HEK293 (cell line): ENCODE data around the gene TTYH1.
"Not testable (repeated sequence)": the region's sequence is repeated elsewhere in the genome, so short reads cannot be mapped to it uniquely, and the experiment has no call there.

Experiments
- HOXD13 ChIP-seq: sonication (generic); formaldehyde crosslinking; IDR thresholded peaks from 2 replicates; pipeline ENCODE4 v1.8.0; 2022; ENCODE audit warnings: missing genetic modification reagents, borderline replicate concordance
- KLF9 ChIP-seq: fragments of 450-650 bp; formaldehyde crosslinking; IDR thresholded peaks from 2 replicates; pipeline ENCODE4 v1.5.1; 2016; ENCODE audit warnings: missing biosample characterization, missing genetic modification characterization, low read depth
- ZNF596 ChIP-seq: fragments of 450-650 bp; IDR thresholded peaks from 2 replicates; pipeline ENCODE4 v1.5.0; 2018; ENCODE audit warnings: missing biosample characterization, mild to moderate bottlenecking, missing genetic modification characterization, moderate library complexity
- ZNF830 ChIP-seq: fragments of 450-650 bp; IDR thresholded peaks from 2 replicates; pipeline ENCODE4 v1.5.0; 2018; ENCODE audit warnings: missing biosample characterization, missing genetic modification characterization, low read depth, mild to moderate bottlenecking, moderate library complexity
- ZSCAN23 ChIP-seq: fragments of 450-650 bp; formaldehyde crosslinking; IDR thresholded peaks from 2 replicates; pipeline ENCODE4 v1.5.1; 2016; ENCODE audit warnings: missing biosample characterization, missing genetic modification characterization
- TF ChIP-seq, protein P1 (sequence below): fragments of 450-650 bp; formaldehyde crosslinking; IDR thresholded peaks from 2 replicates; pipeline ENCODE4 v1.5.1; 2016; ENCODE audit warnings: missing biosample characterization, missing genetic modification characterization

DNA sequence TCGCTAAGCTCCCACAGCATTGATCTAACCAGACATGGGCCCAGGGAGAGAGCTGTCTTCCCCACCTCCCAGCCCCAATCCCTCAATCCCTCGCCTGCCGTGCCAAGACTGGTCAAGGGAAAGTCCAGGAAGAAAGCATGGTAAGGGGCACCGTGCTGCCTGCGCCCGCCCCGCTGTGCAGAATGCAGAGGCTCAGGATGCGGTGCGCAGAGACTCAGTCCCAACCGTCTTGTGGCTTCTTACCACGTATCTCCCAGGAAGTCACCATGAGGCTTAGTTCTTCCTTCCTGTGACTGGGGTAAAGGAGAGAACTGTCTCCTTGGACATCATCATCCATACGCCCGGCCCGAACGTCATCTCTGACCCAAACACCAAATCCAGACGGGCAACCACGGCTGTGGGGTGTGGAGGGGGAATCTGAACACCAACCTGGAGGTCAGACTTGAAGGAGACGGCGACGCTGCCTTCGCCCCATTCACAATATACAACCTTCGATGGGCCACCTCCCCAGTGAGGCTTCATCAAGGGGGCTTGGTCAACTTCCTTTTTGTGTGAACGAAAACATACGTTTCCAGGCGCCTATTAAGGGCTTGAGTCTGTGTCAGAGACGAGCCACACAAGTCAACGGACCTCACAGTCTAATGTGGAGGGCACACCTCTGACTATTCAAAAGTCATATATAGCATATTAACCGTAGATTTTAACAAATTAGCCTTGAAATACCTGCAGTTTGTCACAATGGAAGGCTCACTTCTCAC lies 39.9 kb upstream of the TTYH1 start:
- TF ChIP-seq, protein P1, sequence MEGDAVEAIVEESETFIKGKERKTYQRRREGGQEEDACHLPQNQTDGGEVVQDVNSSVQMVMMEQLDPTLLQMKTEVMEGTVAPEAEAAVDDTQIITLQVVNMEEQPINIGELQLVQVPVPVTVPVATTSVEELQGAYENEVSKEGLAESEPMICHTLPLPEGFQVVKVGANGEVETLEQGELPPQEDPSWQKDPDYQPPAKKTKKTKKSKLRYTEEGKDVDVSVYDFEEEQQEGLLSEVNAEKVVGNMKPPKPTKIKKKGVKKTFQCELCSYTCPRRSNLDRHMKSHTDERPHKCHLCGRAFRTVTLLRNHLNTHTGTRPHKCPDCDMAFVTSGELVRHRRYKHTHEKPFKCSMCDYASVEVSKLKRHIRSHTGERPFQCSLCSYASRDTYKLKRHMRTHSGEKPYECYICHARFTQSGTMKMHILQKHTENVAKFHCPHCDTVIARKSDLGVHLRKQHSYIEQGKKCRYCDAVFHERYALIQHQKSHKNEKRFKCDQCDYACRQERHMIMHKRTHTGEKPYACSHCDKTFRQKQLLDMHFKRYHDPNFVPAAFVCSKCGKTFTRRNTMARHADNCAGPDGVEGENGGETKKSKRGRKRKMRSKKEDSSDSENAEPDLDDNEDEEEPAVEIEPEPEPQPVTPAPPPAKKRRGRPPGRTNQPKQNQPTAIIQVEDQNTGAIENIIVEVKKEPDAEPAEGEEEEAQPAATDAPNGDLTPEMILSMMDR, result not testable (repeated sequence)
- not testable (repeated sequence) for TF ChIP-seq KLF9; ZSCAN23 (tag by site-specific recombination); ZNF830 (tag by site-specific recombination); ZNF596 (tag by site-specific recombination); HOXD13 (CRISPR knock-in tag)
